ENCODE measurements around the gene PLIN5. TPM values are rescaled to one million over a fixed set of nuclear protein-coding genes. Genes with fewer than 3 reads are reported as not detected.

Gene PLIN5
- total and polyA plus RNA-seq, 4 donors = 13.3 to 83.8 (median 56.6) TPM

DNA sequence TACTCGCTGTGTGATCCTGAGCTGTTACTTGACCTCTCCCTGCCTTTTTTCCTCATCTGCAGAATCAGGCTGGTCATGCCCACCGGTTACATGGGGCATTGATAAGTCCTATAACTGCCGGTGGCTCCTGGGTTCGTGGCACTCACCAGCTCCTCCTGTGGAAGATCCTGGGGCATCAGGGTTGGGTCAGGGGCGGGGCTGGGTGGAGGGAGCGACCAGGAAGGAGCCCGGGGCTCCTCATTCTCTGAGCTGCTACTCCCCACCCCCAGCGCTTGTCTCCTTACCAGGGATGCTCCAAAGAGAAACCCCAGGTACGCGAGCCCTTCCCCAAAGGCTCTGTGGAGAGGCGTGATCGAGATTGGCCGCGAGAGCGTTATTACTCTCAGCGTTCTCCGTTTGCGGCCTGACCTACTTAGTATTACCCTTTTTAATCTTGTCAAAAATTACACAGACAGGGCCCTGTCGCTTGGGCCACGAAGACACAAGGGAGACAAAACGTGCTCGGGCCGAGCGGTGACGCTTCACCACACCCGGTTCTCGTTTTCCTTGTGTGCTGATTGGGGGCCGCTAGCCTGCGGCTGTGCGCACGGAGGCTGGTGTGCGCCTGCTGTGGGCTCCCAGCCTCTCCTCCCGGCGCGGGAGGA, 52.2 kb downstream of the PLIN5 start:
- H3K9ac ChIP-seq (ENCODE audit: low read depth in 1 of 2, low read length in 2 of 2) = no peak overlapping the region
- no peak for DNase-seq (ENCODE audit: low spot score)
- peaks cover 2 to 12% (median 5%) of the 10 kb centered on the region in 4 donors for H3K36me3 ChIP-seq (ENCODE audit: control insufficient read depth in 4 of 4, insufficient read depth in 3 of 4, low read depth in 1 of 4, low read length in 3 of 4)

DNA sequence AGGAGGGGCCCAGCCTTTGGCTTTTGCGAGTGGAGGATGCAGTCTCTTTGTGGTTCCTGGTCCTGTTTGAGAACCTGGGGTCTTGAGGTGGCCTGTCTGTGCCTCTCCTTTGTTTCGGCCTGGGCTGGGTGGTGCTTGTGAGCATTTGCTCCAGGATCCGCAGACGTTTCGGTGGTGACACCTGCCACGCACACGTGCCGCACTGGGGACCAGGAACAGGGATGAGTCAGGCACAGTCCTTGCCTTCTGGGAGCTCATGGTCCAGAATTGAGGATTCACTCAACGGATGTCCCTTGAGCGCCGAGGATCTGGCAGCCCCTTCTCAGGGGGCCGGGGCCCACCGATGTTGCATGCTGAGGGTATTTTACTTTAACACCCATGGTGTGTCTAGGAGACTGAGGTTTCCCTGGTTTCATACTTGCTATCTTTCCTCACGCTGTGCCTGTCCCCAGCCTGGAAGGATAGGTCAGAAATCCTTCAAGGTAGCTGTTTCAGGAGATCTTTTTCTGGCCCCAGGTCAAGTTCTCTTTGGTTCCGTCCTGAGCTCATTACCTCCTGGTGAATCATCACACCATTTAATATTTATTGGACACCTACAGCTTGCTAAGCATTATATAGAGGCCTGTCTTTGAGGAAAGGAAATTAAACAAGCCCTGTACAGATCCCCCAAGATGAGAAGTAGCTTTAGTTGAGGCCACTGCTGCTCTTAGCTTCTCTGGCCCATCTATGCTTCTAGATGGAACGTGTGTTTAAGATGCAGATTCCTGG, 57.8 kb downstream of the PLIN5 start:
- no peaks in the 10 kb centered on the region for H3K27me3 ChIP-seq (ENCODE audit: control insufficient read depth in 4 of 4, insufficient read depth in 4 of 4, low read length in 3 of 4)
- DNase-seq (ENCODE audit: low spot score) = no peak
- no peak overlapping the region for H3K27ac ChIP-seq (ENCODE audit: low read depth in 1 of 2, low read length in 2 of 2)
- no peak overlapping the region for H3K9ac ChIP-seq (ENCODE audit: low read depth in 1 of 2, low read length in 2 of 2)
- H3K36me3 ChIP-seq (ENCODE audit: control insufficient read depth in 4 of 4, insufficient read depth in 3 of 4, low read depth in 1 of 4, low read length in 3 of 4) = peaks cover 6 to 12% (median 8%) of the 10 kb centered on the region in 4 donors
- no peaks in the 10 kb centered on the region for H3K9me3 ChIP-seq (ENCODE audit: control insufficient read depth in 4 of 4, low read length in 3 of 4)
- H3K4me1 ChIP-seq (ENCODE audit: control insufficient read depth in 4 of 4, insufficient read depth in 4 of 4, low read length in 3 of 4) = peaks cover 4 to 19% (median 10%) of the 10 kb centered on the region in 4 donors
- 89% methylated on average over 16 of the region's 16 CpGs for WGBS
- no peak overlapping the region for H3K4me3 ChIP-seq (ENCODE audit: low read depth in 1 of 3, low read length in 3 of 3)
- TF ChIP-seq, protein P1, sequence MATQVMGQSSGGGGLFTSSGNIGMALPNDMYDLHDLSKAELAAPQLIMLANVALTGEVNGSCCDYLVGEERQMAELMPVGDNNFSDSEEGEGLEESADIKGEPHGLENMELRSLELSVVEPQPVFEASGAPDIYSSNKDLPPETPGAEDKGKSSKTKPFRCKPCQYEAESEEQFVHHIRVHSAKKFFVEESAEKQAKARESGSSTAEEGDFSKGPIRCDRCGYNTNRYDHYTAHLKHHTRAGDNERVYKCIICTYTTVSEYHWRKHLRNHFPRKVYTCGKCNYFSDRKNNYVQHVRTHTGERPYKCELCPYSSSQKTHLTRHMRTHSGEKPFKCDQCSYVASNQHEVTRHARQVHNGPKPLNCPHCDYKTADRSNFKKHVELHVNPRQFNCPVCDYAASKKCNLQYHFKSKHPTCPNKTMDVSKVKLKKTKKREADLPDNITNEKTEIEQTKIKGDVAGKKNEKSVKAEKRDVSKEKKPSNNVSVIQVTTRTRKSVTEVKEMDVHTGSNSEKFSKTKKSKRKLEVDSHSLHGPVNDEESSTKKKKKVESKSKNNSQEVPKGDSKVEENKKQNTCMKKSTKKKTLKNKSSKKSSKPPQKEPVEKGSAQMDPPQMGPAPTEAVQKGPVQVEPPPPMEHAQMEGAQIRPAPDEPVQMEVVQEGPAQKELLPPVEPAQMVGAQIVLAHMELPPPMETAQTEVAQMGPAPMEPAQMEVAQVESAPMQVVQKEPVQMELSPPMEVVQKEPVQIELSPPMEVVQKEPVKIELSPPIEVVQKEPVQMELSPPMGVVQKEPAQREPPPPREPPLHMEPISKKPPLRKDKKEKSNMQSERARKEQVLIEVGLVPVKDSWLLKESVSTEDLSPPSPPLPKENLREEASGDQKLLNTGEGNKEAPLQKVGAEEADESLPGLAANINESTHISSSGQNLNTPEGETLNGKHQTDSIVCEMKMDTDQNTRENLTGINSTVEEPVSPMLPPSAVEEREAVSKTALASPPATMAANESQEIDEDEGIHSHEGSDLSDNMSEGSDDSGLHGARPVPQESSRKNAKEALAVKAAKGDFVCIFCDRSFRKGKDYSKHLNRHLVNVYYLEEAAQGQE (IDR thresholded peaks at IDR 0.05) = no peak
- no peak for TF ChIP-seq NR2F2 (IDR thresholded peaks at IDR 0.05)
- TF ChIP-seq, protein P2, sequence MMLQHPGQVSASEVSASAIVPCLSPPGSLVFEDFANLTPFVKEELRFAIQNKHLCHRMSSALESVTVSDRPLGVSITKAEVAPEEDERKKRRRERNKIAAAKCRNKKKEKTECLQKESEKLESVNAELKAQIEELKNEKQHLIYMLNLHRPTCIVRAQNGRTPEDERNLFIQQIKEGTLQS (IDR thresholded peaks at IDR 0.05) = no peak
- no peak for TF ChIP-seq FOXA2 (IDR thresholded peaks at IDR 0.05)
- no peak for TF ChIP-seq GABPA (IDR thresholded peaks at IDR 0.05 in 1 of 2, conservative IDR thresholded peaks at IDR 0.05 in 1 of 2)
- TF ChIP-seq SP1 (IDR thresholded peaks at IDR 0.05) = no peak
- TF ChIP-seq JUND (IDR thresholded peaks at IDR 0.05) = no peak
- TF ChIP-seq YY1 (IDR thresholded peaks at IDR 0.05) = no peak
- TF ChIP-seq RXRA (IDR thresholded peaks at IDR 0.05) = no peak
- TF ChIP-seq, protein P3, sequence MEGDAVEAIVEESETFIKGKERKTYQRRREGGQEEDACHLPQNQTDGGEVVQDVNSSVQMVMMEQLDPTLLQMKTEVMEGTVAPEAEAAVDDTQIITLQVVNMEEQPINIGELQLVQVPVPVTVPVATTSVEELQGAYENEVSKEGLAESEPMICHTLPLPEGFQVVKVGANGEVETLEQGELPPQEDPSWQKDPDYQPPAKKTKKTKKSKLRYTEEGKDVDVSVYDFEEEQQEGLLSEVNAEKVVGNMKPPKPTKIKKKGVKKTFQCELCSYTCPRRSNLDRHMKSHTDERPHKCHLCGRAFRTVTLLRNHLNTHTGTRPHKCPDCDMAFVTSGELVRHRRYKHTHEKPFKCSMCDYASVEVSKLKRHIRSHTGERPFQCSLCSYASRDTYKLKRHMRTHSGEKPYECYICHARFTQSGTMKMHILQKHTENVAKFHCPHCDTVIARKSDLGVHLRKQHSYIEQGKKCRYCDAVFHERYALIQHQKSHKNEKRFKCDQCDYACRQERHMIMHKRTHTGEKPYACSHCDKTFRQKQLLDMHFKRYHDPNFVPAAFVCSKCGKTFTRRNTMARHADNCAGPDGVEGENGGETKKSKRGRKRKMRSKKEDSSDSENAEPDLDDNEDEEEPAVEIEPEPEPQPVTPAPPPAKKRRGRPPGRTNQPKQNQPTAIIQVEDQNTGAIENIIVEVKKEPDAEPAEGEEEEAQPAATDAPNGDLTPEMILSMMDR (IDR thresholded peaks at IDR 0.05; ENCODE audit: low read depth, low read length, missing input control) = no peak
- TF ChIP-seq HNF4G (IDR thresholded peaks at IDR 0.05) = no peak
- TF ChIP-seq TAF1 (conservative IDR thresholded peaks at IDR 0.05) = no peak

More for the DNA sequence above, 52.2 kb downstream of the PLIN5 start:
- Histone ChIP-seq H3K27me3 (ENCODE audit: control insufficient read depth in 4 of 4, insufficient read depth in 4 of 4, low read length in 3 of 4) (no peaks in the 10 kb centered on the region), H3K27ac (ENCODE audit: low read depth in 1 of 2, low read length in 2 of 2) (no peak overlapping the region), H3K4me1 (ENCODE audit: control insufficient read depth in 4 of 4, insufficient read depth in 4 of 4, low read length in 3 of 4) (no peaks in the 10 kb centered on the region), H3K9me3 (ENCODE audit: control insufficient read depth in 4 of 4, low read length in 3 of 4) (no peaks in the 10 kb centered on the region), H3K4me3 (ENCODE audit: low read depth in 1 of 3, low read length in 3 of 3) (no peak overlapping the region)
- TF ChIP-seq GABPA (IDR thresholded peaks at IDR 0.05 in 1 of 2, conservative IDR thresholded peaks at IDR 0.05 in 1 of 2) (no peak), HNF4G (IDR thresholded peaks at IDR 0.05) (no peak), YY1 (IDR thresholded peaks at IDR 0.05) (no peak), NR2F2 (IDR thresholded peaks at IDR 0.05) (no peak), FOXA2 (IDR thresholded peaks at IDR 0.05) (no peak), RAD21 (IDR thresholded peaks at IDR 0.05) (no peak), RXRA (IDR thresholded peaks at IDR 0.05) (no peak), HNF4A (conservative IDR thresholded peaks at IDR 0.05) (no peak), EGR1 (IDR thresholded peaks at IDR 0.05; ENCODE audit: low read depth in 2 of 2) (no peak)
- TF ChIP-seq, protein P4, sequence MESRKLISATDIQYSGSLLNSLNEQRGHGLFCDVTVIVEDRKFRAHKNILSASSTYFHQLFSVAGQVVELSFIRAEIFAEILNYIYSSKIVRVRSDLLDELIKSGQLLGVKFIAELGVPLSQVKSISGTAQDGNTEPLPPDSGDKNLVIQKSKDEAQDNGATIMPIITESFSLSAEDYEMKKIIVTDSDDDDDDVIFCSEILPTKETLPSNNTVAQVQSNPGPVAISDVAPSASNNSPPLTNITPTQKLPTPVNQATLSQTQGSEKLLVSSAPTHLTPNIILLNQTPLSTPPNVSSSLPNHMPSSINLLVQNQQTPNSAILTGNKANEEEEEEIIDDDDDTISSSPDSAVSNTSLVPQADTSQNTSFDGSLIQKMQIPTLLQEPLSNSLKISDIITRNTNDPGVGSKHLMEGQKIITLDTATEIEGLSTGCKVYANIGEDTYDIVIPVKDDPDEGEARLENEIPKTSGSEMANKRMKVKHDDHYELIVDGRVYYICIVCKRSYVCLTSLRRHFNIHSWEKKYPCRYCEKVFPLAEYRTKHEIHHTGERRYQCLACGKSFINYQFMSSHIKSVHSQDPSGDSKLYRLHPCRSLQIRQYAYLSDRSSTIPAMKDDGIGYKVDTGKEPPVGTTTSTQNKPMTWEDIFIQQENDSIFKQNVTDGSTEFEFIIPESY (IDR thresholded peaks at IDR 0.05) = no peak
- TF ChIP-seq, protein P1 (IDR thresholded peaks at IDR 0.05) = no peak
- WGBS = 95% methylated on average over 35 of the region's 35 CpGs

Measured in liver (tissue), 9 donors.